Measurements from ENCODE around the gene CPT1A. TPM values are rescaled to one million over a fixed set of nuclear protein-coding genes. Genes with fewer than 3 reads are reported as not detected.

CPT1A gene
- total and polyA plus RNA-seq, 10 of the 15 experiments (the other 5 are each of a cell fraction or from before 2014, with no cell fraction given), result 1.1 to 17.5 (median 6.0) TPM

GRCh38 chr11:68828155-68828931 is 13.4 kb downstream of the CPT1A start:
- POLR2A ChIA-PET, result no interaction called here
- no peak for FAIRE-seq
- no peak for ATAC-seq
- DNase-seq (ENCODE audit: low read depth, low spot score), result no peak
- 68% methylated on average over 18 of the region's 20 CpGs for WGBS (ENCODE audit: insufficient coverage, insufficient replicate concordance, low lambda C conversion rate, missing lambda C conversion rate)
- Histone ChIP-seq H3K4me1 (ENCODE audit: control insufficient read depth, insufficient read depth, low read length) (peaks cover 17% of the 10 kb centered on the region), H3K4me2 (ENCODE audit: control insufficient read depth, insufficient read depth) (peak overlapping the region; percentile 63; the same call in 1 of the 2 replicates), H3K79me2 (ENCODE audit: control insufficient read depth, insufficient read depth, low read length) (peaks cover 3% of the 10 kb centered on the region; the same call in 1 of the 2 replicates), H3K27ac (ENCODE audit: control insufficient read depth, insufficient read depth) (peak overlapping the region; percentile 38), H3K36me3 (ENCODE audit: control insufficient read depth in 2 of 2, insufficient read depth in 2 of 2, low read length in 1 of 2) (no peaks in the 10 kb centered on the region), H3K27me3 (replicated peaks in 1 of 2; ENCODE audit: control insufficient read depth in 2 of 2, insufficient read depth in 2 of 2, low read length in 1 of 2) (no peaks in the 10 kb centered on the region), H3K9ac (ENCODE audit: control insufficient read depth, insufficient read depth, low read length) (peak overlapping the region; percentile 40; the same call in 1 of the 2 replicates), H3K9me3 (replicated peaks; ENCODE audit: control insufficient read depth, insufficient read depth, low read length) (no peaks in the 10 kb centered on the region), H2AFZ (ENCODE audit: control insufficient read depth, low read depth, low read length) (peak overlapping the region; percentile 71), H4K20me1 (ENCODE audit: control insufficient read depth, insufficient read depth) (no peaks in the 10 kb centered on the region), H3K4me3 (no peak overlapping the region)
- BruUV-seq (replicated peaks), result no TSS peak
- CTCF ChIA-PET, result no interaction called here
- SMC1A ChIA-PET (ENCODE audit: uncharacterized antibody, unreplicated experiment), result no interaction called here
- TF ChIP-seq SPI1 (IDR thresholded peaks at IDR 0.05; ENCODE audit: borderline replicate concordance, insufficient read depth, low read depth, low read length) (peak; percentile 39), IKZF2 (IDR thresholded peaks at IDR 0.05) (no peak), BMI1 (IDR thresholded peaks at IDR 0.05; ENCODE audit: borderline replicate concordance) (no peak)
- RAD21 ChIA-PET (ENCODE audit: unreplicated experiment), result no interaction called here
- in situ Hi-C loops (cut with MboI), result no loop called here
- intact Hi-C loops (cut with micrococcal nuclease; ENCODE audit: unreplicated experiment), result no loop called here

DNA sequence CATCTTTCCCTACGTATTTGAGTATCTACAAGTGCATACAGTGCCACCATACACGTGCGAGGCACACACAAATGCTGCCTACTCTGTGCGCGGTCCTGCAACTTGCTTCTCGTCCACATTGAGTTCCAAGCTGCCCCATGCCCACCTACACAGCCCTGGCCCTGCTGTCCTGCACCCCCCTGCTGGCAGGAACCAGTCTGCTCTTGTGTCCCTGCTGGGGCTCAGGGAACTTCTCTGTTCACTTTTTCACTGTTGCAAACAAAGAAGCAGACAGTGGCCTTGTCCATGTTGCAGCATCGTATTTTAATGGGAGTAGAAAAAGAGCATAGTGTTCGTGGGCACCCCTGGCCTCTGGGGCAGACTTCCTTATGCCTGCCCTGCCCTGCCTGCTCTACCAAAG is 14.0 kb downstream of the CPT1A start:
- Histone ChIP-seq H3K36me3 (ENCODE audit: control insufficient read depth in 2 of 2, insufficient read depth in 2 of 2, low read length in 1 of 2) (no peaks in the 10 kb centered on the region), H3K4me3 (no peak overlapping the region), H3K9me3 (replicated peaks; ENCODE audit: control insufficient read depth, insufficient read depth, low read length) (no peaks in the 10 kb centered on the region), H2AFZ (ENCODE audit: control insufficient read depth, low read depth, low read length) (no peak overlapping the region), H3K79me2 (ENCODE audit: control insufficient read depth, insufficient read depth, low read length) (peaks cover 3% of the 10 kb centered on the region; the same call in 1 of the 2 replicates), H3K9ac (ENCODE audit: control insufficient read depth, insufficient read depth, low read length) (no peak overlapping the region), H3K27ac (ENCODE audit: control insufficient read depth, insufficient read depth) (no peak overlapping the region), H3K4me2 (ENCODE audit: control insufficient read depth, insufficient read depth) (no peak overlapping the region), H3K27me3 (replicated peaks in 1 of 2; ENCODE audit: control insufficient read depth in 2 of 2, insufficient read depth in 2 of 2, low read length in 1 of 2) (no peaks in the 10 kb centered on the region), H3K4me1 (ENCODE audit: control insufficient read depth, insufficient read depth, low read length) (peaks cover 17% of the 10 kb centered on the region), H4K20me1 (ENCODE audit: control insufficient read depth, insufficient read depth) (no peaks in the 10 kb centered on the region)
- RAD21 ChIA-PET (ENCODE audit: unreplicated experiment), result no interaction called here
- WGBS (ENCODE audit: insufficient coverage, insufficient replicate concordance, low lambda C conversion rate, missing lambda C conversion rate), result 79% methylated on average over 8 of the region's 8 CpGs
- in situ Hi-C loops (cut with MboI) (no loop called here), intact Hi-C loops (cut with micrococcal nuclease; ENCODE audit: unreplicated experiment) (no loop called here)
- POLR2A ChIA-PET, result no interaction called here
- SMC1A ChIA-PET (ENCODE audit: uncharacterized antibody, unreplicated experiment), result no interaction called here
- FAIRE-seq (no peak), ATAC-seq (no peak), DNase-seq (ENCODE audit: low read depth, low spot score) (no peak)
- BruUV-seq (replicated peaks), result no TSS peak
- CTCF ChIA-PET, result no interaction called here
- no peak for TF ChIP-seq EGR1 (IDR thresholded peaks at IDR 0.05; ENCODE audit: borderline replicate concordance in 1 of 2, low read depth in 2 of 2, low read length in 2 of 2)
- TF ChIP-seq SMAD1 (IDR thresholded peaks at IDR 0.05; ENCODE audit: low read depth, partially characterized antibody), result no peak
- TF ChIP-seq SKIL (IDR thresholded peaks at IDR 0.05; ENCODE audit: low read depth, poor library complexity, severe bottlenecking), result no peak
- TF ChIP-seq ATF7 (IDR thresholded peaks at IDR 0.05; ENCODE audit: low read depth), result no peak
- TF ChIP-seq BACH1 (IDR thresholded peaks at IDR 0.05; ENCODE audit: borderline replicate concordance), result no peak
- no peak for TF ChIP-seq MTA3 (IDR thresholded peaks at IDR 0.05; ENCODE audit: borderline replicate concordance, low read length)
- no peak for TF ChIP-seq MAX (IDR thresholded peaks at IDR 0.05; ENCODE audit: low read depth, low read length)
- TF ChIP-seq USF1 (IDR thresholded peaks at IDR 0.05; ENCODE audit: borderline replicate concordance, extremely low read length, insufficient read depth, low read depth, low read length), result no peak
